NCI-H1092 (cell line): ENCODE results near the gene GNB1.

Experiments used
- DNase-seq: peaks from one replicate; lab custom pipeline; 2025; lab: John Stamatoyannopoulos, UW

The GNB1 gene

GRCh38 chr1:1922956-1923833 lies 32.3 kb upstream of the GNB1 start:
- DNase-seq: no peak

GRCh38 chr1:1922702-1922955 lies 31.7 kb upstream of the GNB1 start:
- no peak for DNase-seq

GRCh38 chr1:1921901-1922701 lies 31.2 kb upstream of the GNB1 start:
- DNase-seq: no peak

GRCh38 chr1:1921459-1921862 lies 30.6 kb upstream of the GNB1 start:
- DNase-seq: no peak

GRCh38 chr1:1920608-1921458 lies 29.9 kb upstream of the GNB1 start:
- no peak for DNase-seq

- DNase-seq: no peak
Measured at GRCh38 chr1:1920057-1920607, 29.2 kb upstream of the GNB1 start.

GRCh38 chr1:1919304-1920056 lies 28.6 kb upstream of the GNB1 start:
- peak; percentile 87 for DNase-seq

GRCh38 chr1:1918901-1919303 lies 28.0 kb upstream of the GNB1 start, which contains the start of gene TMEM52:
Gene TMEM52 (minus strand): TSS chr1:1919279. CDS start chr1:1919265, 14 bp downstream.
- no peak for DNase-seq

GRCh38 chr1:1917995-1918900 lies 27.4 kb upstream of the GNB1 start:
- DNase-seq: no peak

- DNase-seq: no peak
Measured at GRCh38 chr1:1917304-1917976, 26.6 kb upstream of the GNB1 start.

- DNase-seq: no peak
Measured at GRCh38 chr1:1916851-1917251, 26.0 kb upstream of the GNB1 start.

- DNase-seq: no peak
Measured at GRCh38 chr1:1915911-1916840, 25.3 kb upstream of the GNB1 start.

GRCh38 chr1:1914971-1915692 lies 24.2 kb upstream of the GNB1 start, which contains the start of gene CALML6:
Gene CALML6 (plus strand): TSS chr1:1915260. CDS start chr1:1915281, 21 bp downstream.
- DNase-seq: no peak

GRCh38 chr1:1914101-1914970 lies 23.4 kb upstream of the GNB1 start:
- no peak for DNase-seq

GRCh38 chr1:1911350-1912041 lies 20.6 kb upstream of the GNB1 start:
- DNase-seq: no peak

- no peak for DNase-seq
Measured at GRCh38 chr1:1910651-1911331, 19.9 kb upstream of the GNB1 start.
